Keratinocyte (primary cell): ENCODE data around the gene PTBP2.

Experiments
- EZH2 ChIP-seq: IDR thresholded peaks from one replicate; pipeline ENCODE4 v1.6.1; 2012; ENCODE audit warnings: inconsistent platforms, mild to moderate bottlenecking, low read length, moderate library complexity
- TF ChIP-seq, protein P1 (sequence below), 3 experiments: IDR thresholded peaks in 1 of 3; conservative IDR thresholded peaks in 1 of 3; optimal IDR thresholded peaks in 1 of 3; 2 replicates in 2 of 3; 3 replicates in 1 of 3; pipeline versions ENCODE3 to v1.5.1; 2011; ENCODE audit warnings: low read length in 3 of 3, mild to moderate bottlenecking in 3 of 3, moderate library complexity in 2 of 3, control low read depth in 1 of 3, inconsistent platforms in 1 of 3; ENCODE audit not compliant: insufficient read depth in 2 of 3; ENCODE audit errors: extremely low read depth in 1 of 3

DNA sequence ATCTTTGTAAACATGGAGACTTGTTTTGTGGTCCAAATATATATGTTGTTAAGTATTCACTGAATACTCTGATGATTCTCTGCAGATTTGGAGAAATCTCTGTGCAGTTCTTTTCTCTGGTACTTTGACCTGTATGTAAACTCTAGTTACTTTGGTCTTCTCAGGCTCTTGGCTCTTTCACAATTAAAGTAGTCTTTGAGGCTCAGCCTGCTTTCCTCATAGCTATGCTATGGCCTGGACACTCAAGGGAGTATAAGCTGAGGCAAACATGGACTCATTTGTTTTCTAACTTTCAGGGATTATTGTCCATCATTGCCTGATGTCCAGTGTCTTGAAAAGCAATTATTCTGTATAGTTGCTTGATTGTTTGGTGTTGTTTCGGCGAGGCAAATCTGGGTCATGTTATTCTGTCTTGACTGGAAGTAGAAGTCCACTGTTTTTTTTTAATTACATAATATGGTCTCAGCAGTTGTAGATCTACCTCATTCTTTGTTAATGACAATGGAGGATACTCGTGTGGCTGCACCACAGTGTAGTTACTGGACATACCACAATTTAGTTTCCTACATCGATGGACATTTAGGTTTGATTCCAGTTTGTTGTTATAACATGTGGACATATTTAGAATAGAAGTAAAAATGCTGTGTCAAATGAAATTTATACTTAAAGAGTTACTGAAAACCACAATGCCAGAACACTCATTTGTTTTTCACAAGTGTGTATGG is 9.2 kb downstream of the PTBP2 start:
- TF ChIP-seq, protein P1, sequence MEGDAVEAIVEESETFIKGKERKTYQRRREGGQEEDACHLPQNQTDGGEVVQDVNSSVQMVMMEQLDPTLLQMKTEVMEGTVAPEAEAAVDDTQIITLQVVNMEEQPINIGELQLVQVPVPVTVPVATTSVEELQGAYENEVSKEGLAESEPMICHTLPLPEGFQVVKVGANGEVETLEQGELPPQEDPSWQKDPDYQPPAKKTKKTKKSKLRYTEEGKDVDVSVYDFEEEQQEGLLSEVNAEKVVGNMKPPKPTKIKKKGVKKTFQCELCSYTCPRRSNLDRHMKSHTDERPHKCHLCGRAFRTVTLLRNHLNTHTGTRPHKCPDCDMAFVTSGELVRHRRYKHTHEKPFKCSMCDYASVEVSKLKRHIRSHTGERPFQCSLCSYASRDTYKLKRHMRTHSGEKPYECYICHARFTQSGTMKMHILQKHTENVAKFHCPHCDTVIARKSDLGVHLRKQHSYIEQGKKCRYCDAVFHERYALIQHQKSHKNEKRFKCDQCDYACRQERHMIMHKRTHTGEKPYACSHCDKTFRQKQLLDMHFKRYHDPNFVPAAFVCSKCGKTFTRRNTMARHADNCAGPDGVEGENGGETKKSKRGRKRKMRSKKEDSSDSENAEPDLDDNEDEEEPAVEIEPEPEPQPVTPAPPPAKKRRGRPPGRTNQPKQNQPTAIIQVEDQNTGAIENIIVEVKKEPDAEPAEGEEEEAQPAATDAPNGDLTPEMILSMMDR (optimal IDR thresholded peaks at IDR 0.05 in 1 of 3, IDR thresholded peaks at IDR 0.05 in 1 of 3, conservative IDR thresholded peaks at IDR 0.05 in 1 of 3; ENCODE audit: extremely low read depth in 1 of 3, insufficient read depth in 2 of 3, low read length in 3 of 3) = no peak
- TF ChIP-seq EZH2 = no peak
